Uterus (tissue), 4 donors: ENCODE data around the gene HS3ST3A1. TPM values are rescaled to one million over a fixed set of nuclear protein-coding genes. Genes with fewer than 3 reads are reported as not detected.

Experiments
- DNase-seq, 2 donors: peaks; one replicate each; pipeline ENCODE4 v3.0.0-alpha.2; 2019 to 2020
- H3K27ac ChIP-seq, 2 donors: fragments of 200-600 bp; sonication (generic); 1 replicate in 1 of 2; 2 replicates in 1 of 2; pipeline ENCODE4 v1.5.1; 2016 to 2018
- H3K27me3 ChIP-seq, 2 donors: fragments of 200-600 bp; sonication (generic); one replicate each; pipeline ENCODE4 v1.5.1; 2018 to 2019; ENCODE audit warnings: control low read depth in 1 of 2
- H3K36me3 ChIP-seq, 2 donors: fragments of 200-600 bp; sonication (generic); one replicate each; pipeline ENCODE4 v1.5.1; 2019; ENCODE audit warnings: control low read depth in 1 of 2
- H3K4me1 ChIP-seq, 2 donors: fragments of 200-600 bp; sonication (generic); one replicate each; pipeline ENCODE4 v1.5.1; 2018 to 2019; ENCODE audit warnings: control low read depth in 1 of 2
- H3K4me3 ChIP-seq, 2 donors: fragments of 200-600 bp; sonication (generic); 1 replicate in 1 of 2; 2 replicates in 1 of 2; pipeline ENCODE4 v1.5.1; 2018 to 2019; ENCODE audit warnings: mild to moderate bottlenecking in 1 of 2
- H3K9me3 ChIP-seq, 2 donors: fragments of 200-600 bp; sonication (generic); one replicate each; pipeline ENCODE4 v1.5.1; 2019; ENCODE audit warnings: control low read depth in 1 of 2
- CTCF ChIP-seq, 4 experiments: fragments of 200-600 bp in 2 of 4; fragments of 450-650 bp in 2 of 4; sonication (generic) in 2 of 4; IDR thresholded peaks; one replicate each; pipeline ENCODE4 v1.5.1; 2016 to 2019; ENCODE audit warnings: antibody characterized with exemption in 4 of 4, mild to moderate bottlenecking in 2 of 4, moderate library complexity in 1 of 4
- POLR2A ChIP-seq, 2 donors: fragments of 450-650 bp; IDR thresholded peaks; one replicate each; pipeline ENCODE4 v1.6.1; 2016; ENCODE audit warnings: antibody characterized with exemption in 2 of 2, mild to moderate bottlenecking in 1 of 2, moderate library complexity in 1 of 2
- intact Hi-C: fragments of 100-400 bp; cut with DNase I; formaldehyde crosslinking; loops from one replicate; pipeline ENCODE4 v1.15.1; 2023; ENCODE audit warnings: low total_unique reads
- total RNA-seq, 4 donors: library from RNA; depleted of rRNA in 3 of 4; stranded (reverse); fragments of >200 nt in 3 of 4; gene quantifications; one replicate each; pipeline versions ENCODE4 v1.1.0 to v1.2.4, GENCODE V29; 2014 to 2023
- donor health status: DM: yes; HTN: yes; CAD: no.

Gene HS3ST3A1
- total RNA-seq, 4 donors from 2014 or later, result 2.1 to 7.7 (median 5.0) TPM; not detected in 1

DNA sequence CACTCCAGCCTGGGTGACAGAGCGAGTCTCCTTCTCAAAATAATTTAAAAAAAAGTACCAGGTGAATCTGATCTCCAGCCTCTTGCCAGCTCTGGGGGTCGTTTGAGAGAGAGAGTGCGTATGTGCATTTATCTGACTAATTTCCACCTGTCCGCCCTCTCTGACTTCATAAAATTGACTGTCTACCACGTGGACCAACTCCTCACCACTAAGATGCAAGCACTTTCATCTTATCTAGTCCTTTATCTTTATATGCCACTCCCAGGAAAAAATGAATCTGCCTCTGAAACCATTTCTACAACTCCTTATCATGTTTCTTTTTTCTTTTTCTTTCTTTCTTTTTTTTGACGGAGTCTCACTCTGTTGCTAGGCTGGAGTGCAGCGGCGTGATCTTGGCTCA, 55.8 kb downstream of the HS3ST3A1 start:
- Histone ChIP-seq H3K36me3 (no peaks in the 10 kb centered on the region), H3K9me3 (no peaks in the 10 kb centered on the region), H3K4me3 (no peak overlapping the region), H3K4me1 (no peaks in the 10 kb centered on the region), H3K27me3 (no peaks in the 10 kb centered on the region), H3K27ac (no peak overlapping the region)
- intact Hi-C loops, result no loop called here
- TF ChIP-seq POLR2A (IDR thresholded peaks at IDR 0.05) (no peak), CTCF (IDR thresholded peaks at IDR 0.05) (no peak)
- no peak for DNase-seq

DNA sequence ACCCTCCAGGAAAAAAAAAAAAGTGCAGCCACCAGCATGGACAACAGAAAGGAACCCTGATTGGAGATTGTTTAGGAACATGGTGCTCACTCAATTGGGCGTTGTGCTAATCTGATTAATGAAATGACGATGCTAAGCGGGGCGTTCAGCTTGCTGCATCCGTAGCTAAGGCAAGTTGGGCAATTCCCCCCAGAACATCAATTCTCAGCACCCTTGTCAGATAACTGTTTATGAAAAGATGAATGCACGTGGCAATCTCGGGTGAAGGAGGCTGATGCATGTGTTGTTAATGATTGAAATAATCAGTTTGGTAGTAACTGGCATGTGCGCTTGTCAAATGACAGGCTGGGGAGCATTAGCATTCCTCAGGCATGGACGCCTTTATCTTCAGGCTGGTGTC, 57.0 kb downstream of the HS3ST3A1 start:
- intact Hi-C loops, result no loop called here
- Histone ChIP-seq H3K27ac (no peak overlapping the region), H3K27me3 (no peaks in the 10 kb centered on the region), H3K4me1 (no peaks in the 10 kb centered on the region), H3K4me3 (no peak overlapping the region), H3K36me3 (no peaks in the 10 kb centered on the region), H3K9me3 (no peaks in the 10 kb centered on the region)
- no peak for TF ChIP-seq CTCF (IDR thresholded peaks at IDR 0.05)
- TF ChIP-seq POLR2A (IDR thresholded peaks at IDR 0.05), result no peak
- no peak for DNase-seq

DNA sequence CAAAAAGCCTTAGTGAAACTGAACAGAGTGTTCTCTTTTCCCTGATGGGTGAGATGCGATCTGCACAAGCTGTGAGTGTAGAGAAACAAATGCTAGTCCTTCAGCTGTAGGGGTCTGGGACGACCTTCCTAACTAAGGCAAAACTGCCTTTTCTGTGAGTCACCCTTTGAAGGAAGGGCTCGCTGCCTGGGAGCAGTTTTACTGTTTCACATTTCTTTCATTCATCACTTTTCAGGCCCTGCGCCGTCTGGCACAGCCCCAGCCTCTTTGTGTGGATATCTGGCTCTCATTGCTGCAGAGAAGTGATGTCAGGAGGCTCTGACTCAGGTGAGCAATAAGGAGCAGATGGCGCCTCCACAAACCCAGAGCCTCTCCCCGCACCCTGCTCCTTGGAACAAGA, 57.4 kb downstream of the HS3ST3A1 start:
- Histone ChIP-seq H3K27me3 (no peaks in the 10 kb centered on the region), H3K4me3 (no peak overlapping the region), H3K36me3 (no peaks in the 10 kb centered on the region), H3K4me1 (no peaks in the 10 kb centered on the region), H3K27ac (no peak overlapping the region), H3K9me3 (no peaks in the 10 kb centered on the region)
- no peak for TF ChIP-seq POLR2A (IDR thresholded peaks at IDR 0.05)
- TF ChIP-seq CTCF (IDR thresholded peaks at IDR 0.05), result no peak
- DNase-seq, result peak; percentile 62 to 80
- intact Hi-C loops, result no loop called here

DNA sequence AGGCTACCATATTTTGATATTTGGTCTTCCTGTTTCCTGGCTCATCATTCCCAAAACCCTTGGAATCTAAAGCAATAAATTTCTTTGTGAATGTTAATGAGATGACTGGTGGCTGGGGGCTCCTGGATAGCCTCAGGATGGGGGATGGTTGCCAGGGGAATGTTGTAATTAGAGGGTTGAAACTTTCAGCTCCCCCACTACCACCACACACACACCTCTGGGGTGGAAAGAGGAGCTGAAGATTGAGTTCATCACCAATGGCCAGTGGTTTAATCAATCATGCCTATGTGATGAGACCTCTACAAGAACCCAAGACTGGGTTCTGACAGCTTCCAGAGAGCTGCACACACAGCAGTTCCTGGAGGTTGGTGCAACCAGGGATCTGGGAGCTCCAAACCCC, 59.1 kb downstream of the HS3ST3A1 start:
- DNase-seq, result no peak
- no peaks in the 10 kb centered on the region for H3K4me1 ChIP-seq
- no peak for TF ChIP-seq CTCF (IDR thresholded peaks at IDR 0.05)
- TF ChIP-seq POLR2A (IDR thresholded peaks at IDR 0.05), result no peak
- no peak overlapping the region for H3K27ac ChIP-seq
- intact Hi-C loops, result no loop called here
- no peaks in the 10 kb centered on the region for H3K9me3 ChIP-seq
- H3K4me3 ChIP-seq, result no peak overlapping the region
- H3K36me3 ChIP-seq, result no peaks in the 10 kb centered on the region
- H3K27me3 ChIP-seq, result no peaks in the 10 kb centered on the region

DNA sequence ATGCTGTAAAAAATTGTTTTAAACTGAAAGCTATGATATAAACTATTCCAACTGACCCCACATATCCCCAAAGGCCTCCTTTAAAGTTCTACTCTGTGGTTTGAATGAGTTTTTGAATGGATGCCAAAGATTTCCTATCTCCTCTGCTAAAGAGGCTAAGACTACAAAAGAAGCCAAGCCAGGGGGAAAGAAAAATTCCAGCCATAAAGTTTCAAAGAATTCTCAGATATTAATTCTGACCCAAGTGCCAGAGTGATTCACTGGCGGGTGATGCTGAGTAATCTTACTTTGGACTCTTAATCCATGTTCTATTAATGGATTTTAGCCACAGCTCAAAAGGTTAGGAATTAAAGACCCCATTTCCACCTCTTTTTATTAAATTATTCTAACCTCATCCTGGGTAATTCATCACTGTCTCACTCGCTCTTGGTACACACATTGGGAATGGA, 60.7 kb downstream of the HS3ST3A1 start:
- H3K27ac ChIP-seq, result peak overlapping the region in 1 of 2 donors; percentile 51
- TF ChIP-seq CTCF (IDR thresholded peaks at IDR 0.05) (no peak), POLR2A (IDR thresholded peaks at IDR 0.05) (no peak)
- H3K4me3 ChIP-seq, result no peak overlapping the region
- H3K36me3 ChIP-seq, result no peaks in the 10 kb centered on the region
- H3K4me1 ChIP-seq, result no peaks in the 10 kb centered on the region
- intact Hi-C loops, result no loop called here
- H3K27me3 ChIP-seq, result no peaks in the 10 kb centered on the region
- H3K9me3 ChIP-seq, result no peaks in the 10 kb centered on the region
- DNase-seq, result peak in 1 of 2 donors; percentile 33
